K562 treated with DMSO at 1 percent for 24 hours (cell line): Measurements from ENCODE around the gene EML3. TPM values are rescaled to one million over a fixed set of nuclear protein-coding genes. Genes with fewer than 3 reads are reported as not detected.

Source experiments
- total RNA-seq: library from RNA; unstranded; fragments of 300-600 nt; gene quantifications from 2 replicates; pipeline ENCODE4 v1.2.3, GENCODE V29; 2022; ENCODE audit warnings: low read depth; ENCODE audit not compliant: insufficient read depth

EML3 gene
- 33.2 and 34.6 TPM in 2 replicates for total RNA-seq

GRCh38 chr11:62612366-62613290, at the start of gene EML3, which contains the start of gene ROM1:
EML3 (minus strand) TSS chr11:62612775; CDS start chr11:62612457, 318 bp downstream.
ROM1 (plus strand) TSS chr11:62613257; CDS start chr11:62613282, 25 bp downstream.

GRCh38 chr11:62645946-62646824, 33.6 kb upstream of the EML3 start, which contains the start of gene GANAB:
GANAB (minus strand) TSS chr11:62646613; CDS start chr11:62646599, 14 bp downstream.

GRCh38 chr11:62621567-62622470, 9.2 kb upstream of the EML3 start, which contains the start of gene B3GAT3:
B3GAT3 (minus strand) TSS chr11:62621986; CDS start chr11:62621947, 39 bp downstream.

GRCh38 chr11:62601372-62602140, 11.0 kb downstream of the EML3 start, which contains the start of gene MTA2:
MTA2 (minus strand) TSS chr11:62601865; CDS start chr11:62601450, 415 bp downstream.

GRCh38 chr11:62591448-62592145, 21.0 kb downstream of the EML3 start, which contains the start of gene TUT1:
TUT1 (minus strand) TSS chr11:62591523; CDS start chr11:62591485, 38 bp downstream.

GRCh38 chr11:62573592-62574362, 38.8 kb downstream of the EML3 start, which contains the start of gene EEF1G:
EEF1G (minus strand) TSS chr11:62573891; CDS start chr11:62573842, 49 bp downstream.

Other genes starting within 250 kb of the EML3 start
- not detected in 2 replicates for gene SCGB1A1, start 193.7 kb downstream of the EML3 start, total RNA-seq
- gene AHNAK, start 66.0 kb downstream of the EML3 start, total RNA-seq: 22.4 and 23.6 TPM in 2 replicates
- gene EEF1G, start 38.9 kb downstream of the EML3 start, total RNA-seq: 3,596 and 3,725 TPM in 2 replicates
- gene TUT1, start 21.3 kb downstream of the EML3 start, total RNA-seq: 29.6 and 30.9 TPM in 2 replicates
- gene MTA2, start 10.9 kb downstream of the EML3 start, total RNA-seq: 101 and 103 TPM in 2 replicates
- gene ROM1, start 482 bp upstream of the EML3 start, total RNA-seq: 1.3 and 1.7 TPM in 2 replicates
- gene B3GAT3, start 9.2 kb upstream of the EML3 start, total RNA-seq: 118 TPM in 2 replicates
- gene GANAB, start 33.8 kb upstream of the EML3 start, total RNA-seq: 290 and 292 TPM in 2 replicates
- gene INTS5, start 40.5 kb upstream of the EML3 start, total RNA-seq: 44.5 and 48.9 TPM in 2 replicates
- gene C11orf98, start 52.4 kb upstream of the EML3 start, total RNA-seq: 127 and 134 TPM in 2 replicates
- gene CSKMT, start 52.5 kb upstream of the EML3 start, total RNA-seq: 26.4 and 27.9 TPM in 2 replicates
- 24.1 and 25.0 TPM in 2 replicates for gene UQCC3, start 58.9 kb upstream of the EML3 start, total RNA-seq
- 5.9 and 7.1 TPM in 2 replicates for gene LBHD1, start 59.5 kb upstream of the EML3 start, total RNA-seq
- gene UBXN1, start 66.3 kb upstream of the EML3 start, total RNA-seq: 259 and 275 TPM in 2 replicates
- gene LRRN4CL, start 76.8 kb upstream of the EML3 start, total RNA-seq: 0.22 TPM in 1 of 2 replicates, not detected in the other
- gene BSCL2, start 94.6 kb upstream of the EML3 start, total RNA-seq: 49.7 and 57.8 TPM in 2 replicates
- gene GNG3, start 94.9 kb upstream of the EML3 start, total RNA-seq: 0.44 TPM in 1 of 2 replicates, not detected in the other
- gene HNRNPUL2, start 114.7 kb upstream of the EML3 start, total RNA-seq: 30.7 and 35.4 TPM in 2 replicates
- gene TTC9C, start 115.7 kb upstream of the EML3 start, total RNA-seq: 53.1 and 59.6 TPM in 2 replicates
- 3.9 and 4.2 TPM in 2 replicates for gene ZBTB3, start 141.4 kb upstream of the EML3 start, total RNA-seq
- gene POLR2G, start 148.8 kb upstream of the EML3 start, total RNA-seq: 133 and 165 TPM in 2 replicates
- gene TAF6L, start 158.6 kb upstream of the EML3 start, total RNA-seq: 37.5 and 47.4 TPM in 2 replicates
- gene TMEM179B, start 174.6 kb upstream of the EML3 start, total RNA-seq: 51.3 and 52.2 TPM in 2 replicates
- 22.4 and 24.5 TPM in 2 replicates for gene TMEM223, start 179.2 kb upstream of the EML3 start, total RNA-seq
- gene NXF1, start 192.7 kb upstream of the EML3 start, total RNA-seq: 73.6 and 82.9 TPM in 2 replicates
- gene STX5, start 219.3 kb upstream of the EML3 start, total RNA-seq: 88.1 and 93.6 TPM in 2 replicates
- gene TEX54, start 220.1 kb upstream of the EML3 start, total RNA-seq: 4.1 TPM in 1 of 2 replicates, not detected in the other
- 53.8 and 55.3 TPM in 2 replicates for gene WDR74, start 226.8 kb upstream of the EML3 start, total RNA-seq